ENCODE results near the gene SPNS3.

SPNS3 gene

GRCh38 chr17:4480929-4481898 lies 47.5 kb downstream of the SPNS3 start:
- Histone ChIP-seq H2BK12ac (ENCODE audit: low read length) (peak overlapping the region; percentile 93), H3K36me3 (replicated peaks in 1 of 2; ENCODE audit: control insufficient read depth in 2 of 2, insufficient read depth in 2 of 2, low read length in 2 of 2) (no peaks in the 10 kb centered on the region), H3K9me3 (replicated peaks in 1 of 2; ENCODE audit: control insufficient read depth in 2 of 2, insufficient read depth in 1 of 2, low read depth in 1 of 2, low read length in 2 of 2) (no peaks in the 10 kb centered on the region), H2AFZ (ENCODE audit: low read length) (peak overlapping the region; percentile 74), H2BK120ac (ENCODE audit: low read depth, low read length) (no peak overlapping the region), H2BK15ac (ENCODE audit: low read length) (peak overlapping the region; percentile 90), H4K8ac (ENCODE audit: low read depth, low read length) (no peak overlapping the region), H3K4me3 (ENCODE audit: low read length in 2 of 2) (no peak overlapping the region), H3K4me2 (ENCODE audit: insufficient read depth, low read length, poor library complexity, severe bottlenecking) (no peak overlapping the region), H2BK5ac (ENCODE audit: low read length) (no peak overlapping the region), H3K23ac (ENCODE audit: low read depth, low read length, poor library complexity) (peak overlapping the region; percentile 59), H2AK5ac (ENCODE audit: low read depth, low read length) (peak overlapping the region; percentile 48), H3K27me3 (ENCODE audit: control insufficient read depth in 3 of 3, insufficient read depth in 3 of 3, low read depth in 1 of 3, low read length in 3 of 3) (peaks cover 0 to 18% (median 0%) of the 10 kb centered on the region in 3 experiments), H3K4ac (ENCODE audit: low read length) (no peak overlapping the region), H3K9ac (ENCODE audit: low read depth, low read length, poor library complexity) (peak overlapping the region; percentile 66), H3K18ac (ENCODE audit: low read length) (peak overlapping the region; percentile 94), H3K4me1 (ENCODE audit: control insufficient read depth in 2 of 2, insufficient read depth in 1 of 2, low read depth in 1 of 2, low read length in 2 of 2) (peaks cover 9 to 22% of the 10 kb centered on the region in 2 donors), H3K79me1 (ENCODE audit: low read depth, low read length) (no peaks in the 10 kb centered on the region), H4K91ac (ENCODE audit: low read depth, low read length, poor library complexity) (peak overlapping the region; percentile 46), H3K27ac (replicated peaks; ENCODE audit: low read length) (no peak overlapping the region), H3K14ac (ENCODE audit: low read length) (peak overlapping the region; percentile 92)
- WGBS, 2 donors (ENCODE audit: extremely low coverage in 2 of 2, insufficient read length in 2 of 2, insufficient replicate concordance in 1 of 2), result no CpG with 5 or more reads among the region's 14 CpGs
- no peak for DNase-seq (ENCODE audit: low spot score)

- Histone ChIP-seq H3K4ac (ENCODE audit: low read length) (no peak overlapping the region), H2BK5ac (ENCODE audit: low read length) (no peak overlapping the region), H2BK15ac (ENCODE audit: low read length) (peak overlapping the region; percentile 3), H3K27me3 (ENCODE audit: control insufficient read depth in 3 of 3, insufficient read depth in 3 of 3, low read depth in 1 of 3, low read length in 3 of 3) (peaks cover 0 to 9% (median 0%) of the 10 kb centered on the region in 3 experiments), H3K23ac (ENCODE audit: low read depth, low read length, poor library complexity) (no peak overlapping the region), H4K91ac (ENCODE audit: low read depth, low read length, poor library complexity) (no peak overlapping the region), H3K18ac (ENCODE audit: low read length) (peak overlapping the region; percentile 74), H3K14ac (ENCODE audit: low read length) (no peak overlapping the region), H3K4me1 (ENCODE audit: control insufficient read depth in 2 of 2, insufficient read depth in 1 of 2, low read depth in 1 of 2, low read length in 2 of 2) (peaks cover 9 to 15% of the 10 kb centered on the region in 2 donors), H2BK120ac (ENCODE audit: low read depth, low read length) (no peak overlapping the region), H2AK5ac (ENCODE audit: low read depth, low read length) (peak overlapping the region; percentile 19), H3K4me3 (ENCODE audit: low read length in 2 of 2) (no peak overlapping the region), H2AFZ (ENCODE audit: low read length) (no peak overlapping the region), H3K27ac (replicated peaks; ENCODE audit: low read length) (no peak overlapping the region), H3K36me3 (replicated peaks in 1 of 2; ENCODE audit: control insufficient read depth in 2 of 2, insufficient read depth in 2 of 2, low read length in 2 of 2) (no peaks in the 10 kb centered on the region), H3K79me1 (ENCODE audit: low read depth, low read length) (no peaks in the 10 kb centered on the region), H2BK12ac (ENCODE audit: low read length) (no peak overlapping the region), H3K4me2 (ENCODE audit: insufficient read depth, low read length, poor library complexity, severe bottlenecking) (no peak overlapping the region), H3K9ac (ENCODE audit: low read depth, low read length, poor library complexity) (no peak overlapping the region), H3K9me3 (replicated peaks in 1 of 2; ENCODE audit: control insufficient read depth in 2 of 2, insufficient read depth in 1 of 2, low read depth in 1 of 2, low read length in 2 of 2) (no peaks in the 10 kb centered on the region), H4K8ac (ENCODE audit: low read depth, low read length) (no peak overlapping the region)
- no peak for DNase-seq (ENCODE audit: low spot score)
- no CpG with 5 or more reads among the region's 16 CpGs for WGBS, 2 donors (ENCODE audit: extremely low coverage in 2 of 2, insufficient read length in 2 of 2, insufficient replicate concordance in 1 of 2)
Observed at GRCh38 chr17:4482338-4483011, 48.7 kb downstream of the SPNS3 start.

- peaks cover 9 to 12% of the 10 kb centered on the region in 2 donors for H3K4me1 ChIP-seq (ENCODE audit: control insufficient read depth in 2 of 2, insufficient read depth in 1 of 2, low read depth in 1 of 2, low read length in 2 of 2)
- H3K27ac ChIP-seq (replicated peaks; ENCODE audit: low read length), result no peak overlapping the region
- no peak overlapping the region for H3K9ac ChIP-seq (ENCODE audit: low read depth, low read length, poor library complexity)
- no peak overlapping the region for H3K23ac ChIP-seq (ENCODE audit: low read depth, low read length, poor library complexity)
- no peak overlapping the region for H2AK5ac ChIP-seq (ENCODE audit: low read depth, low read length)
- no peak overlapping the region for H2AFZ ChIP-seq (ENCODE audit: low read length)
- H3K18ac ChIP-seq (ENCODE audit: low read length), result peak overlapping the region; percentile 74
- H2BK5ac ChIP-seq (ENCODE audit: low read length), result no peak overlapping the region
- H2BK120ac ChIP-seq (ENCODE audit: low read depth, low read length), result no peak overlapping the region
- H4K8ac ChIP-seq (ENCODE audit: low read depth, low read length), result no peak overlapping the region
- no peak overlapping the region for H3K4me3 ChIP-seq (ENCODE audit: low read length in 2 of 2)
- peaks cover 0 to 14% (median 0%) of the 10 kb centered on the region in 3 experiments for H3K27me3 ChIP-seq (ENCODE audit: control insufficient read depth in 3 of 3, insufficient read depth in 3 of 3, low read depth in 1 of 3, low read length in 3 of 3)
- WGBS, 2 donors (ENCODE audit: extremely low coverage in 2 of 2, insufficient read length in 2 of 2, insufficient replicate concordance in 1 of 2), result no CpG with 5 or more reads among the region's 13 CpGs
- H2BK15ac ChIP-seq (ENCODE audit: low read length), result no peak overlapping the region
- H3K79me1 ChIP-seq (ENCODE audit: low read depth, low read length), result no peaks in the 10 kb centered on the region
- no peak overlapping the region for H3K4me2 ChIP-seq (ENCODE audit: insufficient read depth, low read length, poor library complexity, severe bottlenecking)
- no peak overlapping the region for H3K4ac ChIP-seq (ENCODE audit: low read length)
- peak overlapping the region; percentile 59 for H4K91ac ChIP-seq (ENCODE audit: low read depth, low read length, poor library complexity)
- H3K9me3 ChIP-seq (replicated peaks in 1 of 2; ENCODE audit: control insufficient read depth in 2 of 2, insufficient read depth in 1 of 2, low read depth in 1 of 2, low read length in 2 of 2), result no peaks in the 10 kb centered on the region
- no peak for DNase-seq (ENCODE audit: low spot score)
- H3K36me3 ChIP-seq (replicated peaks in 1 of 2; ENCODE audit: control insufficient read depth in 2 of 2, insufficient read depth in 2 of 2, low read length in 2 of 2), result no peaks in the 10 kb centered on the region
- no peak overlapping the region for H3K14ac ChIP-seq (ENCODE audit: low read length)
- H2BK12ac ChIP-seq (ENCODE audit: low read length), result no peak overlapping the region
Observed at GRCh38 chr17:4483012-4483840, 49.5 kb downstream of the SPNS3 start.

Data from neuronal stem cell (in vitro differentiated cells).